HepG2 (cell line): ENCODE measurements around the gene LIMS2. TPM values are rescaled to one million over a fixed set of nuclear protein-coding genes. Genes with fewer than 3 reads are reported as not detected.

ENCODE experiments used
- ATF3 ChIP-seq: sonication (generic); formaldehyde crosslinking; IDR thresholded peaks from 2 replicates; pipeline ENCODE4 v1.4.0; 2020; ENCODE audit warnings: missing genetic modification reagents
- FOXK2 ChIP-seq: fragments of 450-650 bp; IDR thresholded peaks from 2 replicates; pipeline ENCODE4 v1.6.1; 2016
- FOXO4 ChIP-seq: sonication (generic); formaldehyde crosslinking; conservative IDR thresholded peaks from 2 replicates; pipeline ENCODE4 v1.8.1; 2023; ENCODE audit warnings: missing genetic modification reagents
- IKZF1 ChIP-seq: fragments of 450-650 bp; IDR thresholded peaks from 2 replicates; pipeline ENCODE4 v1.7.1; 2016
- IKZF4 ChIP-seq: sonication (generic); formaldehyde crosslinking; IDR thresholded peaks from 2 replicates; pipeline ENCODE4 v1.5.1; 2020; ENCODE audit warnings: borderline replicate concordance, mild to moderate bottlenecking, low read depth, missing genetic modification reagents; ENCODE audit errors: not compliant biosample characterization
- KAT7 ChIP-seq: IDR thresholded peaks from 2 replicates; pipeline ENCODE4 v1.6.1; 2018; ENCODE audit warnings: borderline replicate concordance, missing compliant biosample characterization
- MXD1 ChIP-seq: sonication (generic); formaldehyde crosslinking; IDR thresholded peaks from 2 replicates; pipeline ENCODE4 v1.4.0; 2020; ENCODE audit warnings: mild to moderate bottlenecking, missing genetic modification reagents
- PHF20 ChIP-seq: sonication (generic); formaldehyde crosslinking; IDR thresholded peaks from 2 replicates; pipeline ENCODE4 v1.5.0; 2020; ENCODE audit warnings: mild to moderate bottlenecking, missing genetic modification reagents
- RARA ChIP-seq: IDR thresholded peaks from 2 replicates; pipeline ENCODE4 v1.6.1; 2016; ENCODE audit warnings: missing genetic modification reagents, missing compliant biosample characterization
- REPIN1 ChIP-seq: sonication (generic); formaldehyde crosslinking; IDR thresholded peaks from 2 replicates; pipeline ENCODE4 v1.8.0; 2022; ENCODE audit warnings: missing genetic modification reagents, low read depth, mild to moderate bottlenecking, borderline replicate concordance
- RFXANK ChIP-seq: IDR thresholded peaks from 2 replicates; pipeline ENCODE4 v1.6.1; 2016
- ZBTB38 ChIP-seq: sonication (generic); formaldehyde crosslinking; IDR thresholded peaks from 2 replicates; pipeline ENCODE4 v1.5.1; 2020; ENCODE audit warnings: mild to moderate bottlenecking, missing genetic modification reagents
- ZKSCAN5 ChIP-seq: sonication (generic); formaldehyde crosslinking; IDR thresholded peaks from 2 replicates; pipeline ENCODE4 v1.5.1; 2020; ENCODE audit warnings: mild to moderate bottlenecking, missing genetic modification reagents
- ZMYM4 ChIP-seq: sonication (generic); formaldehyde crosslinking; IDR thresholded peaks from 2 replicates; pipeline ENCODE4 v1.8.1; 2023; ENCODE audit warnings: mild to moderate bottlenecking, missing genetic modification reagents
- ZNF382 ChIP-seq: sonication (generic); formaldehyde crosslinking; IDR thresholded peaks from 2 replicates; pipeline ENCODE4 v1.5.0; 2020; ENCODE audit warnings: missing genetic modification reagents, mild to moderate bottlenecking, borderline replicate concordance
- polyA plus RNA-seq, 8 experiments: library from polyadenylated mRNA; depleted of rRNA in 3 of 8; stranded (reverse) in 7 of 8; unstranded in 1 of 8; fragments of >200 nt; fragmentation: Illumina TruSeq in 4 of 8; extraction: Trizol in 4 of 8; gene quantifications; 2 replicates each; pipeline versions ENCODE4 v1.2.1 to v1.2.3, GENCODE V29; 2011 to 2016; ENCODE audit warnings: low read depth in 4 of 8, missing spikeins in 1 of 8, mixed read lengths in 1 of 8; ENCODE audit not compliant: insufficient read depth in 1 of 8
- total RNA-seq, 5 experiments: library from RNA; depleted of rRNA; stranded (reverse); fragments of >200 nt; fragmentation: Illumina TruSeq; extraction: Trizol; gene quantifications; 2 replicates each; pipeline ENCODE4 v1.2.3, GENCODE V29; 2016; ENCODE audit warnings: low read depth in 1 of 5
- TF ChIP-seq, protein P1 (sequence below): sonication (generic); formaldehyde crosslinking; IDR thresholded peaks from 2 replicates; pipeline ENCODE4 v1.5.0; 2020; ENCODE audit warnings: mild to moderate bottlenecking, missing genetic modification reagents
- TF ChIP-seq, protein P2 (sequence below): IDR thresholded peaks from 2 replicates; pipeline ENCODE4 v1.6.1; 2018; ENCODE audit warnings: missing genetic modification reagents, mild to moderate bottlenecking, missing compliant biosample characterization
- TF ChIP-seq, protein P3 (sequence below): IDR thresholded peaks from 2 replicates; pipeline ENCODE4 v1.6.1; 2016; ENCODE audit warnings: low read depth, missing genetic modification reagents, missing compliant biosample characterization

Gene LIMS2
- total and polyA plus RNA-seq, 2 of the 13 experiments (the other 11 are each of a cell fraction or from before 2014, with no cell fraction given), result 1.0 to 1.9 TPM

DNA sequence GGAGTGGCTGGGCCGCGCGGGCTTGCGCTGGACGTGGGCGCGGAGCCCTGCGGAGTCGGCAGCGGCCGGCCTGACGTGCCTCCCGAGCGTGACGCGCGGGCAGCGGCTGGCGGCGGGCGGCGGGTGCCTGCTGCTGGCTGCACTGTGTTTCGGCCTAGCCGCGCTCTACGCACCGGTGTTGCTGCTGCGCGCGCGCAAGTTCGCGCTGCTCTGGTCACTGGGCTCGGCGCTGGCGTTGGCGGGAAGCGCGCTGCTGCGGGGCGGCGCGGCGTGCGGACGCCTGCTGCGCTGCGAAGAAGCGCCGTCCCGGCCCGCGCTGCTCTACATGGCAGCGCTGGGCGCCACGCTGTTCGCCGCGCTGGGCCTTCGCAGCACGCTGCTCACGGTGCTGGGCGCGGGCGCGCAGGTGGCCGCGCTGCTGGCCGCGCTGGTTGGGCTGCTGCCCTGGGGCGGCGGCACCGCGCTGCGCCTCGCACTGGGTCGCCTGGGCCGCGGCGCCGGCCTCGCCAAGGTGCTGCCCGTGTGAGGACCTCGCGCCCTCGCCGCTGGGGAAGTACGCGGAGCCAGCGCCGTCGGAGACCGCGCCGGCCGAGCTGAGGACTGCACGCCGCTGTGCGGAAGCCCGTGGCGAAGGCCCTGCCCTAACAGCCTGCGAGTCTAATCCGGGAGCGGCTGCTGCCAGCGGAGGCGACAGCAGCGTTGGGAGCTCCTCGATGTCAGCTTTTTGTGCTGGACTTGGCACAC lies 26.5 kb upstream of the LIMS2 start (continued):
- TF ChIP-seq RARA (CRISPR knock-in tag) (peak; percentile 27; the same call in 1 of the 2 replicates), ZMYM4 (no peak; the same call in 1 of the 2 replicates), ZBTB38 (CRISPR knock-in tag) (no peak; the same call in 1 of the 2 replicates), FOXK2 (no peak), ATF3 (CRISPR knock-in tag) (peak; percentile 25; the same call in 1 of the 2 replicates), REPIN1 (CRISPR knock-in tag) (peak; percentile 72; the same call in 1 of the 2 replicates), FOXO4 (CRISPR knock-in tag) (peak; percentile 98; the same call in 1 of the 2 replicates), PHF20 (CRISPR knock-in tag) (0 out of 2 replicates have a peak, but pooled peaks have one; percentile 42), RFXANK (CRISPR knock-in tag) (no peak), KAT7 (peak; percentile 41; the same call in 1 of the 2 replicates), ZKSCAN5 (CRISPR knock-in tag) (no peak), MXD1 (CRISPR knock-in tag) (peak; percentile 66), IKZF4 (CRISPR knock-in tag) (peak; percentile 94), IKZF1 (no peak), ZNF382 (CRISPR knock-in tag) (no peak)
- TF ChIP-seq, protein P1, sequence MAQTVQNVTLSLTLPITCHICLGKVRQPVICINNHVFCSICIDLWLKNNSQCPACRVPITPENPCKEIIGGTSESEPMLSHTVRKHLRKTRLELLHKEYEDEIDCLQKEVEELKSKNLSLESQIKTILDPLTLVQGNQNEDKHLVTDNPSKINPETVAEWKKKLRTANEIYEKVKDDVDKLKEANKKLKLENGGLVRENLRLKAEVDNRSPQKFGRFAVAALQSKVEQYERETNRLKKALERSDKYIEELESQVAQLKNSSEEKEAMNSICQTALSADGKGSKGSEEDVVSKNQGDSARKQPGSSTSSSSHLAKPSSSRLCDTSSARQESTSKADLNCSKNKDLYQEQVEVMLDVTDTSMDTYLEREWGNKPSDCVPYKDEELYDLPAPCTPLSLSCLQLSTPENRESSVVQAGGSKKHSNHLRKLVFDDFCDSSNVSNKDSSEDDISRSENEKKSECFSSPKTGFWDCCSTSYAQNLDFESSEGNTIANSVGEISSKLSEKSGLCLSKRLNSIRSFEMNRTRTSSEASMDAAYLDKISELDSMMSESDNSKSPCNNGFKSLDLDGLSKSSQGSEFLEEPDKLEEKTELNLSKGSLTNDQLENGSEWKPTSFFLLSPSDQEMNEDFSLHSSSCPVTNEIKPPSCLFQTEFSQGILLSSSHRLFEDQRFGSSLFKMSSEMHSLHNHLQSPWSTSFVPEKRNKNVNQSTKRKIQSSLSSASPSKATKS (CRISPR knock-in tag), result no peak
- TF ChIP-seq, protein P2, sequence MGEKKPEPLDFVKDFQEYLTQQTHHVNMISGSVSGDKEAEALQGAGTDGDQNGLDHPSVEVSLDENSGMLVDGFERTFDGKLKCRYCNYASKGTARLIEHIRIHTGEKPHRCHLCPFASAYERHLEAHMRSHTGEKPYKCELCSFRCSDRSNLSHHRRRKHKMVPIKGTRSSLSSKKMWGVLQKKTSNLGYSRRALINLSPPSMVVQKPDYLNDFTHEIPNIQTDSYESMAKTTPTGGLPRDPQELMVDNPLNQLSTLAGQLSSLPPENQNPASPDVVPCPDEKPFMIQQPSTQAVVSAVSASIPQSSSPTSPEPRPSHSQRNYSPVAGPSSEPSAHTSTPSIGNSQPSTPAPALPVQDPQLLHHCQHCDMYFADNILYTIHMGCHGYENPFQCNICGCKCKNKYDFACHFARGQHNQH, result peak; percentile 34; the same call in 1 of the 2 replicates
- TF ChIP-seq, protein P3, sequence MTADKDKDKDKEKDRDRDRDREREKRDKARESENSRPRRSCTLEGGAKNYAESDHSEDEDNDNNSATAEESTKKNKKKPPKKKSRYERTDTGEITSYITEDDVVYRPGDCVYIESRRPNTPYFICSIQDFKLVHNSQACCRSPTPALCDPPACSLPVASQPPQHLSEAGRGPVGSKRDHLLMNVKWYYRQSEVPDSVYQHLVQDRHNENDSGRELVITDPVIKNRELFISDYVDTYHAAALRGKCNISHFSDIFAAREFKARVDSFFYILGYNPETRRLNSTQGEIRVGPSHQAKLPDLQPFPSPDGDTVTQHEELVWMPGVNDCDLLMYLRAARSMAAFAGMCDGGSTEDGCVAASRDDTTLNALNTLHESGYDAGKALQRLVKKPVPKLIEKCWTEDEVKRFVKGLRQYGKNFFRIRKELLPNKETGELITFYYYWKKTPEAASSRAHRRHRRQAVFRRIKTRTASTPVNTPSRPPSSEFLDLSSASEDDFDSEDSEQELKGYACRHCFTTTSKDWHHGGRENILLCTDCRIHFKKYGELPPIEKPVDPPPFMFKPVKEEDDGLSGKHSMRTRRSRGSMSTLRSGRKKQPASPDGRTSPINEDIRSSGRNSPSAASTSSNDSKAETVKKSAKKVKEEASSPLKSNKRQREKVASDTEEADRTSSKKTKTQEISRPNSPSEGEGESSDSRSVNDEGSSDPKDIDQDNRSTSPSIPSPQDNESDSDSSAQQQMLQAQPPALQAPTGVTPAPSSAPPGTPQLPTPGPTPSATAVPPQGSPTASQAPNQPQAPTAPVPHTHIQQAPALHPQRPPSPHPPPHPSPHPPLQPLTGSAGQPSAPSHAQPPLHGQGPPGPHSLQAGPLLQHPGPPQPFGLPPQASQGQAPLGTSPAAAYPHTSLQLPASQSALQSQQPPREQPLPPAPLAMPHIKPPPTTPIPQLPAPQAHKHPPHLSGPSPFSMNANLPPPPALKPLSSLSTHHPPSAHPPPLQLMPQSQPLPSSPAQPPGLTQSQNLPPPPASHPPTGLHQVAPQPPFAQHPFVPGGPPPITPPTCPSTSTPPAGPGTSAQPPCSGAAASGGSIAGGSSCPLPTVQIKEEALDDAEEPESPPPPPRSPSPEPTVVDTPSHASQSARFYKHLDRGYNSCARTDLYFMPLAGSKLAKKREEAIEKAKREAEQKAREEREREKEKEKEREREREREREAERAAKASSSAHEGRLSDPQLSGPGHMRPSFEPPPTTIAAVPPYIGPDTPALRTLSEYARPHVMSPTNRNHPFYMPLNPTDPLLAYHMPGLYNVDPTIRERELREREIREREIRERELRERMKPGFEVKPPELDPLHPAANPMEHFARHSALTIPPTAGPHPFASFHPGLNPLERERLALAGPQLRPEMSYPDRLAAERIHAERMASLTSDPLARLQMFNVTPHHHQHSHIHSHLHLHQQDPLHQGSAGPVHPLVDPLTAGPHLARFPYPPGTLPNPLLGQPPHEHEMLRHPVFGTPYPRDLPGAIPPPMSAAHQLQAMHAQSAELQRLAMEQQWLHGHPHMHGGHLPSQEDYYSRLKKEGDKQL (CRISPR knock-in tag), result no peak
